NCI-H1092 (cell line): Measurements from ENCODE around the gene SHISAL2A.

ENCODE experiments used
- DNase-seq: peaks from one replicate; lab custom pipeline; 2025; lab: John Stamatoyannopoulos, UW

The SHISAL2A gene

DNA sequence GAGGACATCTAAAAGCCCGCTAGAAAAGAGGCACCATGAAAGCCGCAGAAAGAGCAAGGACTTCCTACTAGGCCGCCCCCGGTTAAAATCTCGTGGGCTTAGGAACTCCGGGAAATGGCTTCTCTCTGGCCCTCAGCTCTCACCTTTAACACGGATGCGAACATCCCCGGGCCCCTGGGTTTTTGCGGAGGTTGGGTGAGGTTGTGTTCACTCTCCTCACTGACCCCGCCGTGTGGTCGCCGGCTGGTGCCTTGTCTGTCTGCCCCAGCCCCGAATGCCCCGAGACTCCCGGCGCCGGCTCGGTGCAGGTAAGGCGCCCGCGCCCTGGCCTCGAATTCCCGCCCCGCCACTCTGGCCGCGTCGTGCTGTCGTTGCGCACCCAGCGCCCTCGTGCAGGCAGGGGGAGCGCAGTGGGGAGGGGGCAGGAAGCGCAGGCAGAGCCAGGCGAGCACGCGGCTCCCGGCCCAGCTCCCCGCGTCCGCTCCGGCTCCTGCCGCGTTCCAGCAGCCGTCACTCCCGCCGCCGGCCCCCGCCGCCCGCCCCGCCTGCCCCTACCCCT, at the start of gene SHISAL2A:
TSS of gene SHISAL2A (plus strand) at position 437 of the 559 bp plus-strand sequence. CDS start 326 bp downstream, outside the sequence.
- DNase-seq: no peak

DNA sequence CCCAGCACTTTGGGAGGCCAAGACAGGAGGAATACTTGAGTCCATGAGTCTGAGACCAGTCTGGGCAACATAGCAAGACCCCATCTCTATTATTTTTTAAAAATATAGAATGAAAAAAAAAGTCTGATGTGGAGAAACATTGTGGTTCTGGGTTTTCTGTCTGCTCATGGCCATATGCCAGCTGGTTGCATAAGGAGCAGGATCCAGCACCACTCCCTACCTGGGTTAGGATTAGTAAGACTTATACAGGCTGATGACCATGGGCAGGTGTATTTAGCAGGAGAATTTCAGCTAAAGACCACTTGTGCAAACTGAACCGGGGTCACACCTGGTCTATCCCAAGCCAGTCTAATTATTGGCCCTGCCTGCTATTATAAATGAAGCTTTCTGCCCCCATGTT, 47.5 kb upstream of the SHISAL2A start:
- DNase-seq: no peak

DNA sequence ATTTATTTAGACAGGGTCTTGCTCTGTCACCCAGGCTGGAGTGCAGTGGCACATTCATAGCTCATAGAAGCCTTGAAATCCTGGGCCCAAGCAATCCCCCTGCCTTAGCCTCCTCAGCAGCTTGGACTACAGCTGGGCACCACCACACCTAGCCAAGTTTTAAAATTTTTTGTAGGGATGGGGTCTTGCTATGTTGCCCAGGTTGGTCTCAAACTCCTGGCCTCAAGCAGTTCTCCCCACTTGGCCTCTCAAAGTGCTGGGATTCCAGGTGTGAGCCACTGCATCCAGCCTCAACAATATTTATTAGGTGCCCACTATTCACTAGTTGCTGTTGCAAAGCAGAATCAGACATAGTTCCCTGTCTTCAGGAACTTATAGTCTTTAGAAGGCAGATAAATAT, 44.9 kb upstream of the SHISAL2A start:
- no peak for DNase-seq

DNA sequence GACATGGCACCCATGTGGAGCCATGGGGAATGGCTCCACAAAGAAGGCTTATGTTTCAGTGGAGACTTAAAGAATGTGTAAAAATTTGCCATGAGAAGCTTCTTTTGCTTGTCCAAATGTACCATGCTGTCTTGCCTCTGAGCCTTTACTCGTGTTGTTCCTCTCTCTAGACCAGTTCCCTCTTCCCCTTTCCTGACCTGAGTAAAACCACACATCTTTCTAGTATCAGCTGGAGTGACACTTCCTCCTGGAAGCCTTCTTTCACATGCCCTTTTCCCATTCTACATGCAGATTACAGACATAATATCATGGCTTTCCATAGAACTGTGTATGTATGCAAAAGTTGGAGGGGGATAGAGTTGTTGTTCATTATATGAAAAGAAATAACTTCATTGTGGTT, 44.4 kb upstream of the SHISAL2A start:
- no peak for DNase-seq

DNA sequence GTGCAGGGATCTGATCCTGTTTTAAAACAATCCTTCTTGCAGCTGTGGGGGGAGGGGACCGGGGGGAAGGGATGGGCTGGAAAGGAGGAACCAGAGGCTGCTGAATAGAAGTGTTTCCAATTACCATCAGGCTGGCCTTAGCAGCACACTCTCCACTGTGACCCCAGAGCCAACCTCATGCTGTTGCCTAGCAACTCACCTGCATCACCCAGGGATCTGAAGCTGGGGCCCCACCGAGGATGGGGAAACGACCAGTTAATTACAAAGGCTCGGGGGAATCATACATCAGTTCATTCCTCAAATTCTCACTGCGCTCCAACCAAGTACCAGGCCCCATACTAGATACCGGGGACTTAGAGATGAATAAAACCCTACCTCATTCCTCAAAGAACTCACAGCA, 42.7 kb upstream of the SHISAL2A start:
- DNase-seq: peak; percentile 7

DNA sequence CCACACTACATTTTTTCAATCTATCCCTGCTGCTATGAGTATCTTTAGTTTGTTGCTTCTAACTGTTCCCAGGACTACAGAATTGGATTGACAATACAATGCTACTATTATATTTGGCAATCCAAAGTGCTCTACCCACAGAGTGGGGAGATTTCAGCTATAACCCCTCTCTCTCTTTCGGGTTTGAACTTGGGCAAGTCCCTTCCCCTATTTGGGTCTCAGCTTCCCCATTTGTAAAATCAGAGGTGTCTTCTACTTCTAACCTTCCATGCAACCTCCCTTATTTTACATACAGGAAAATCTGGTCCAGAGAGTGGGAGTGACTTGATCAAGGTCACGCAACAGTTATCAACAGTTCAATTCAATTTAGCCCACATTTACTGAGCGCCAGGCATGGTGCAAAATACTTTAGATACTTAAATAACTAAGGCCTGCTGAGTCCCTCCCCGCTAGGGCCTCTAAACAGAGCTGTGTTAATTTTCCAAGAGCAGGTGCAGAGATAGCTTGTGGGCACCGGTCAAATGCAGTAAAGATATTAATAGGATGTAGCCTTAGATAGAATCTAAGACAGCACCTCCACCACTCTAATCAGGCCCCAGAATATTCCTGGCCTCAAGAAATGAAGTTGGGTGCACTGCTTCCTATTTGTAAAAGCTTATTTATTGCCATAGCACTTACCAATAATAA, 40.2 kb upstream of the SHISAL2A start:
- DNase-seq: no peak

DNA sequence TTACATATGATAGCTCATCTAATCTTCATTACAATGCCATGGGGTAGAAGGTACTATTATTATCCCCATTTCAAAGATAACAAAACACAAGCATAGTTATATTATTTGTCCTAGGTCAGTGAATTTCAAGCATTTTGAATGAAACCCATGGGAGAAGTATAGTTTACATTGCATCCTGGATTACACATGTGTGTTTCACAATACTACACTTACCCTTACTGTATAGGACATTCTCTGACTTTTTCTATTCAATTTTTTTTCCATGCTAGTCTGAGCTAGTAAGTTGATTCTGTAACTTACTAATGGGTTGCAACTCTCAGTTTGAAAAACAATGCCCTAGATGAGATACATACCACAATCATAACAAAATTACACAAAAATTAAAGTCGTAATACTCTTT, 39.5 kb upstream of the SHISAL2A start:
- DNase-seq: no peak

DNA sequence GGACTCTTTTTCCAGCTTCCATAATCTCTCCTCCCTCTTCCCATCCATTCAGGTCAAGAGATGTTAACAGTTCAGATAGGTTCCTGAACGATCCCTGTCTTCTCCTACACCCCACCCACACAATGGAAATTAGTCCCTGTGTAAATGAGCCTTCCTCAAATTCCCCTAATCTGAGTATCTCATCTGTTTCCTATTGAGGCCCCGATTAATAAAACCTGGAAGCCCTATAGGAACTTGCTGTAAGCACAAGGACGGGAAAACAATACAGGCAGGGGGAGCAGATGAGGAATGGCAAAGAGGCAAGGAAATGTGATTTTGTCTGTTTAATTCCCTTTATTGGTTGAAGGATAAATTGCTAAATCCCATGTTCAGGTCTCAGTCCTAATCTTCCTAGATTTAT, 37.9 kb upstream of the SHISAL2A start:
- DNase-seq: no peak

DNA sequence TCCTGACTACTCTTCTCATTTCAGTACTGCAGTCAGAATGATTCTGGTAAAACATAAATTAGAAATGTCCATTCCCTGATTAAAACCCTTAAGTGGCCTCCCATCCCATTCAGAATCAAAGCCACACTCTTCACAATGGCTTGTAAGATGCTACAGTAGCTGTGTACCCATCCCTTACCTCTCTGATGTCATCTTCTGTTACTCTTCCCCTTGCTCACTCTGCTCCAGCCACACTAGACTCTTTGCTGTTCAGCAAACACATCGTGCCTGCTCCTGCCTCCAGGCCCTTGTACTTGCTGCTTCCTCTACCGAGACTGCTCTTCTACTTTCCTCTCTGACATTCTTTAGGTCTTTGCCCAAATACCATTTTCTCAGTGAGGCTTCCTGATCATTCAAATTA, 35.1 kb upstream of the SHISAL2A start:
- no peak for DNase-seq

DNA sequence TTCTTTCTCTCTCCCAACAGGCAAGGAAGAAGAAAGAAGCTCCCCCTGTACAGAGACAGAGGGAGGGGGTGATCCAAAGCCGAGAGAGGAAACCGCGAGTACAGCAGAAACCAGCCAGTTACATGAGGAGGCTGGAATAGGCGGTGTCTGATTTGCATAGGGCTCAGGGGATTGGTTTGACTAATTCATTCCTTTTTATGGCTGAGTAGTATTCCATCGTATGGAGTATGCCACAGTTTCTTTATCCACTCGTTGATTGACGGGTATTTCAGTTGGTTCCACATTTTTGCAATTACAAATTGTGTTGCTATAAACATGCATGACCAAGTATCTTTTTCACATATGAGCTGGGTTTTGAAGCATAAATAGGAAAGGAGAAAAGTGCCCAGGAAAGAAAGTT, 34.2 kb upstream of the SHISAL2A start:
- DNase-seq: no peak

DNA sequence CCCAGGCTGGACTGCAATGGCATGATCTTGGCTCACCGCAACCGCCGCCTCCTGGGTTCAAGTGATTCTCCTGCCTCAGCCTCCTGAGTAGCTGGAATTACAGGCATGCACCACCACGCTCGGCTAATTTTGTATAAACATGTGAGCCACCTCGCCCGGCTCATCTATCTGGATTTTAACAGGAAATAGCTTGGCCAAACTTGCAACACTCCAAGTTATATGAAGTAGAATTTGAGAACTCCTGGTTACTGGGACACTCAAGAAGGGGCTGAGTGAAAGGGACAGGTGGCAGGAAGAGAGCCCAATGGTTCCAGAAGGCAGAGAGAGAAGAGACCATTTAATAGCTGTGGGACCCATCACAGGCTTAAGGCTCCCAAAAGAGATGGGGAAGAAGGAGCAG, 33.7 kb upstream of the SHISAL2A start:
- DNase-seq: no peak

DNA sequence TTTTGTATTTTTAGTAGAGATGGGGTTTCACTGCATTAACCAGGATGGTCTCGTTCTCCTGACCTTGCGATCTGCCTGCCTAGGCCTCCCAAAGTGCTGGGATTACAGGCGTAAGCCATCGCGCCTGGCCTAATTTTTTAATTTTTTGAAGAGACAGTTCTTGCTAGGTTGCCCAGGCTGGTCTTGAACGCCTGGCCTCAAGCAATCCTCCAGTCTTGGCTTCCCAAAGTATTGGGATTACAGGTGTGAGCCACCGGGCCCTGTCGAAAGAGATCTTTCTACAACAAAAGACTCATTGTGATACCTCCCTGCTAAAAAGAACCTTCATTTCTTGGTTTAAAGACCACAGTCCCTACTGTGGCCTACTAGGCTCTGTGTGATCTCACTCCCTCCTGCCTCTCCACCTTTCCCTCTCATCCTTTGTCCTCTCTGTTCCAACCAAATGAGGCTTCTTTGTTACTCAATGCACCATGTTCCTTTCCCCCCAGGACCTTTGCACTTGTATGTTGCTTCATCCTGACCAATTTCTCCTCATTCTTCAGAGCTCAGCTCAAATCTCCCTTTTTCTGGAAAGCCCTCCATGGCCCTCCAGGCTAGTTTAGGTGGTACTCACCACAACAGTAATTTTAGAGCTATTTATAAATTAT, 32.3 kb upstream of the SHISAL2A start:
- DNase-seq: no peak

DNA sequence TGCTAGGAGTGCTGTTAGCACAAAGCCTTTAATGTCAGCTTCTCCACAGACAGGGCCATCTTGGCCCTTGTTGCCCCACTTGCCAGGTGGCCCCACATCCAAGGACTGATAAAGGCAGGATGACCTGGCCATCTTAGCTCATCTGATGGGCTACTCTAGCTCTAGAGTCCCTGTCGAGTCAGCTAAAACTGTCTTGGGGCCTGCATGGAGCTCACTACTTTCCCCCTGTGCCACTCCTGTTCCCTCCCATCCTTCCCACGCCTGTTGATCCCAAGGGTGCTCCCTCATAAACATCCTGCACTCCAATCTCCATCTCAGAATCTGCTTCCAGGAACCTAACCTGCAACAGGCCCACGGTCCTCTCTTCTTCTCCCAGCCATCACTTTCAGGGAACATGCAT, 31.4 kb upstream of the SHISAL2A start:
- DNase-seq: no peak

DNA sequence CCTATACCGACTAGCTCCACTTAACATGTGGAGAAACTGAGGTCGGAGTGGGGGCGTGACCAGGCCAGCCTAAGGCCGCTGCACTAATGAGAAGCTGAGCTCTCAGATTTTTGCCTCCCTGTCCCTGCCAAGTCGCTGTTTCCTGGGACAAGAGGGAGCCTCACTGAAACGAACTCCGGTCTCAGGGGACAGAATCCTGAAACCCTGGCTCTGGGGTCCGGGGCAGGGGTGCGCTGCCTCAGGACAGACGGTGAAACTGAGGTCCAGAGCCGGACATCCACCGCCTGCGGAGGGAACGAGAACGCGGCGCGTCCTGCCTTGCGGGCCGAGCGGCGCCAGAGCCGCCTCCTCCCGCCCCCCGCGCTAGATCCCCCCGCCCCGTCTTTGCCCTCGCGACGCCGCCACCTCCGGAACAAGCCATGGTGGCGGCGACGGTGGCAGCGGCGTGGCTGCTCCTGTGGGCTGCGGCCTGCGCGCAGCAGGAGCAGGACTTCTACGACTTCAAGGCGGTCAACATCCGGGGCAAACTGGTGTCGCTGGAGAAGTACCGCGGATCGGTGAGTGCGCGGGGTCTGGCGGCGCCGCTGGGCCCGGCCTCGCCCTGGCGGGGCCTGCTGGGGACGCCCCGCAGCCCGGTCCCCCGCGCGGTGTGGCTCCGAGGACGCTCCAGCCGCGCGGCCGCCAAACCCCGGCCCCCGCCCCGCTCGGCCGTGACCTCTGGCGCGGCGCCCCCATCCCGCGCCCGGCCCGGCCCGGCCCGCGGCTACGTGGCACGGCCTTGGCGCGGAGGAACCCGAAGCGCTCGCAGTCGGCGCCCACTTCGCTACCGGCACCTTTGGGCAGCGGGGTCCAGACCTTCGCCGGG, 30.7 kb upstream of the SHISAL2A start, which contains the start of gene GPX7:
TSS of gene GPX7 (plus strand) at position 381 of the 865 bp plus-strand sequence. CDS start at position 420, 39 bp downstream.
- DNase-seq: peak; percentile 27

DNA sequence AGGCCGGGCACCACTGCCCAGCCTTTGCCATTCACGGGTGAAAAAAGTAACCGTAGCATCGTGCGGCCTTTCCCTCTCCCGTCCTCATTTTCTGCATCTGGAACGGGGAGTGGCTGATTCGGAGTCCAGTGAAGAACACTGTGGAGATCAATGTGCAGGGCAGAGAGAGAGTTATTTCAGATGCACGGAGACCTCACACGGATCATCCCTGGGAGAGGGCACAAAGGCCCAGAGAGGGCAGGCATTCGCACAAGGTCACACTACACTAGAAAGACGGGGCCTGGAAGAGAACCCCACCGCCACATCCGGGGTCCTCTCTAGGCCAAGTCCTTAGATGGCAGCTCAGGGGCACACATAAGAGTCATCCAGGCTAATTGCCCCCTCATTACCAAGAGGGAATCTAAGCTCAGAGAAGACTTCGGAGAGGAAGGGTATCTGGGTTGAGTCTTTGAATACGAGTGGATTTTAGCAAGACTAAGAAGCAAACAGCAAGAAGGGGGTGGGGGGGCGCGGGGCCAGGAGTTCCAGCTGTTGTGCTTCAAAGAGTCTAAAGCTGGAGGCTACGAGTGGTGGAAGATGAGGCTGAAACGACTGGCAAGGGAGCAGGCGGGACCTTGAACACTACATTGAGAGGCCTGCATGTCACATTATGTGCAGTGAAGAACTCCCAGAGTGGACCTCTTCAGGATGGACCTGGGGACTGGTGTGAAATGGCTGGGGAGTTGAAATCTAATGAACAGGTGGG, 29.9 kb upstream of the SHISAL2A start:
- DNase-seq: no peak

DNA sequence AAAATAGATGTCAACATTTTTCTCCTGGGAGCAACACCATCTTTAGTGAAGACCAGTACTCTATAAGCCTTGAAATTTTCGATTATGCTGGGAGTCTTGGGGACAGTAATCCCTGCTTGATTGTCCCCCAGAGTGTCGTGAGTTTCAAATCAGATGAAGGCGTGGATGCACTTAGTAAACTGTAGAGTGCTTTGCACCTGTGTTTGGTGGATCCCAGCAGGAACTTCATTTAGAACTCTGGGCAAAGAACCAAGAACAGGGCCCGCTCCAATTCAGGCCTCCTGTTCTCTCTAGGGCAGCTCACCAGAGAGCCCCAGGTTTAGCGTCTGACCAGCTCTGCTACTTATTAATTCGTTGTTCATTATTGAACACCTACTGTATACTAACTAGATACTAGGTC, 29.3 kb upstream of the SHISAL2A start:
- DNase-seq: no peak

DNA sequence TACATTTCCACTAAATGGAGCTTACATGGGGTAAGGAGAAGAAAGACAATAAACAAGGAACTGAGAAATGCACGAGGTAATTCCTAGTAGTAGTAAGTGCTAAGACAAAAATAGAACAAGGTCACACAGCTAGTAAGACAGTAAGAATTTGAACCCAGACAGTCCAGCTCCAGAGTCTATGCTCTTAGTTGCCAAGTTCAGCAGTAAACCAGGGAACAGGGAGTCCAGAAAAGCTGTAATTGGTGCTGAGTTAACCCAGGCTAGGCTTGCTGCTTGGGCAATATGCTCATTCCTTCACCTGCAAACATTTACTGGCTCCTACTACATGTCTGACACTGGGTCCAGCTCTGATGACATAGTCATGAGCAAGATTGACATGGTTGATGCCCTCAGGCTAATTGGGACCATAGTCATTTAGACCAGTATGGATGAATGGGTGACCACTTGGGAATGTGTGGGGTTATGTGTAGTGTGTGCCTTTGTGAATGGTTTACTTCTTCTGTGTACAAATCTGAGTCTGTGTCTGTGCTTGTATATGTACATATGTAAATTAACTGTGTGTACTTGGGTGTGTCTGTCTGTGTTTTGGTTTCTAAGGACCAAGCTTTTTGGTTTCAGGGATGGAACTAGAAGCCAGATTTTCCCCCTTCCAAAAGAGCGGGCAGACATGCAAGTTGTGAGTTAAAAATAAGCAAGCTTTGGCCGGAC, 28.8 kb upstream of the SHISAL2A start:
- no peak for DNase-seq

DNA sequence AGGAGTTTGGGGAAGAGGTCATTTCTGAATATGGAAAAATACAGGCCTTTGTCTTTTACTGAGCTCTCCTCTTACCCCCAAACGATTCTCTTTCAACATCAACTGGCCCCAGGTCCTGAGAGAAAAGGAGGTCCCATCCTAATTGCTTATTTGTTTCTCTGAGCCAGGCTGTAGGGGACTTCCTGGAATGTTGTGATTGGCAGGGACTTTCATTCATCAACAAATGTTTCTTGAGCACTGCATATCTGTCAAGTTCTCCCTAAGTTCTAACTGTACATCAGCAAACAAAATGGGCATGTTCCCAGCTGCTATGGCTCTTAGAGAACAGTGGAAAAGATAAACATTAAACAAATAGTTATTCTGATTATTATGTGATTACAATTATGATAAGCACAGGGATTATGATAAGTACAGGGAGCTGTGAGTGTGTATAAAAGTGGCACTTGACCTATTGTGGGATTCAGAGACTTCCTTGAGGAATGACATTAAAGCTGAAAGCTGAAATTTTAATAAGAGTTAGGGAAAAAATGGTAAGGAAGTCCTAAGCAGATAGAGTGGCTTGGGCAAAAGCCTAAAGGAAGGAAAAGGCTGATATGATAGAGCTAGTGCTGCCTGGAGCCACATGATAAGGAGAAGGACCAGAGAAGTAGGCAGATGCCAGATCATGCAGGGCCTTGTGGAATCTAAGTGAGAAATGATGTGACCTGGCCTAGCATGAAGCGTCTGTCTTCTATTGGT, 19.2 kb upstream of the SHISAL2A start:
- no peak for DNase-seq

DNA sequence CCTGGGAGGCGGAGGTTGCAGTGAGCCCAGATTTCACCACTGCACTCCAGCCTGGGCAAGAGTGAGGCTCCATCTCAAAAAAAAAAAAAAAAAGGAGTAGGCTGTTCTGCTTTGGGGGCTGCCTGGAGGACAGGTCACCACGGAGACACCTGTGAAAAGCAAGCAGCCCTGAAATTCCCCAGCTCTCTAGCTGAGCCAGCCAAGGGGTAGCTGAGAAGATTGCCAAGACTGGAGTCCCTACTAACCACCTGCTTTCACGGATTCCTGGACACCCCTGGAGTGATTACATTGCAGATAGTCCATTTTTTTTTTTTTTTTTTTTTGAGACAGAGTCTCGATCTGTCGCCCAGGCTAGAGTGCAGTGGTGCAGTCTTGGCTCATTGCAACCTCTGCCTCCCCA, 18.3 kb upstream of the SHISAL2A start:
- DNase-seq: no peak

DNA sequence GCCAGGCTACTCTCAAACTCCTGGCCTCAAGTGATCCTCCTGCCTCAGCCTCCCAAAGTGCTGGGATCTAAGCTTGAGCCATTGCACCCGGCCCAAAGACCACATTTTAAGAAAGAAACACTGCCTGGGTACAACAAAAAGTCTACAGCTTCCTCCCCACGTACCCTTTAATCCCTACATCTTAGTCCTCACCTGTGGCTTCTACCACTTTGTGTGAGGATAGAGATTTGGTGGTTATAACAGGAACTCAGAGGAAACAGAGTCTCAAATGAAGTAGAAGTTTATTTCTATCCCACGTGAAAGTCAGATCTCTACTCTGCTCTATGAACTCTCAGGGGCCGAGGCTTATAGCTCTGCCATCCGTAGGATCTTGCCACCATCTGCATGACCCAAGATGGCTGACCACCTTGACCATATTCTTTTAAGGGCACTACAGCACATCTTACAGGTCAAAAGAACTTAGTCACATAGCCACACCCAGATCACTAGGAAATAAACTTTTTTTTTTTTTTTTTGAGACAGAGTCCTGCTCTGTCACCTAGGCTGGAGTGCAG, 17.4 kb upstream of the SHISAL2A start:
- DNase-seq: no peak
